ENCODE measurements around the gene WNT5B.
"Not testable (repeated sequence)": the region's sequence is repeated elsewhere in the genome, so short reads cannot be mapped to it uniquely, and the experiment has no call there.

WNT5B gene

DNA sequence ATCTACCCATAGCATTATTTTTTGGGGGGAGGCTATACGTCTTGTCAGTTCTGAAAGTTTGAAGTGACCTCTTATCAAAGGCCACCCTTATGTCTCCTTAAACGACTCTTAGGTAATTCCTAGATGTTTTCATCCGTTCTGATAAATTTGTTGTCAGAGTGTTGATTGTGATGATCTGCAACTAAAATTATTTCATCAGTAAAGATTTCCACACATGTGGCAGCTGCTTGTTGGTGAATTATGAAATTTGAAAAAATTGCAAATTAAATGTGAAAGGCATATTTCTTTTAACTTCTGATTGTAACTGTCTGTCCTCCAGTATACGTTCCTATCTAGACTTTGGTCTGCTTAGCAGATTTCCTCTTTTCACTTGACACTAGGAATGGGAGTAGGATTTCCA, 63.2 kb downstream of the WNT5B start:
- DNase-seq, result no peak

DNA sequence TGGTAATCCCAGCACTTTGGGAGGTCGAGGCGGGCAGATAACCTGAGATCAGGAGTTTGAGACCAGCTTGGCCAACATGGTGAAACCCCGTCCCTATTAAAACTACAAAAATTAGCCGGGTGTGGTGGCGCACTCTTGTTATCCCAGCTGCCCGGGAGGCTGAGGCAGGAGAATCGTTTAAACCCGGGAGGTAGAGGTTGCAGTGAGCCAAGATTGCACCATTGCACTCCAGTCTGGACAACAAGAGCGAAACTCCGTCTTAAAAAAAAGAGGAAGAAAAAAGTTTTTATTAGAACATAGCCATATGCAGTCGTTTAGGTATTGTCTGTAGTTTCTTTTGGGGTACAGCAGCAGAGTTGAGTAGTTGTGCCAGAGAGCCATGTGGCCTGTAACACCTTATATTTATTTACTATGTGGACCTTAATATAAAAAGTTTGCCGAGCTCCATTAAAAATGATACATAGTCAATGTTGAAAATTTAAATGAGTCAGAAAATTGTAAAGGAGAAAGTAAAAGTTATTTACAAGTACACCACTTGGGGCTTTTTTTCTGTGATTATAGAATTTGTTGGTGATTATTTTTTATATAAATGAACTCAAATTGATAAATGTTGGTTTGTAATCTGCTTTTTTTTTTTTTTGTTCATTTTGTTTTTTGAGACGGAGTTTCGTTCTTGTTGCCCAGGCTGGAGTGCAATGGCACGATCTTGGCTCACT, 64.0 kb downstream of the WNT5B start:
- no peak for DNase-seq

DNA sequence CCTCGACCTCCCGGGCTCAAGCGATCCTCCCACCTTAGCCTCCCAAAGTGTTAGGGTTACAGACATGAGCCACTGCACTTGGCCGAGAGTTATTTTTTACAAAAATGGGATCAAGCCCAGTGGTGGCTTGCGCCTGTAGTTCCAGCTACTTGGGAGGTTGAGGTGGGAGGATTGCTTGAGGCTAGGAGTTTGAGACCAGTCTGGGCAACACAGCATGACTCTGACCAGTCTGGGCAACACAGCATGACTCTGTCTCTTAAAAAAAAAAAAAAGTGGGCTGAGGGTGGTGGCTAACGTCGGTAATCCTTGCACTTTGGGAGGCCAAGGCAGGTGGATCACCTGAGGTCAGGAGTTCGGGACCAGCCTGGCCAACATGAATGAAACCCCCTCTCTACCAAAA, 66.1 kb downstream of the WNT5B start:
- DNase-seq, result not testable (repeated sequence)

DNA sequence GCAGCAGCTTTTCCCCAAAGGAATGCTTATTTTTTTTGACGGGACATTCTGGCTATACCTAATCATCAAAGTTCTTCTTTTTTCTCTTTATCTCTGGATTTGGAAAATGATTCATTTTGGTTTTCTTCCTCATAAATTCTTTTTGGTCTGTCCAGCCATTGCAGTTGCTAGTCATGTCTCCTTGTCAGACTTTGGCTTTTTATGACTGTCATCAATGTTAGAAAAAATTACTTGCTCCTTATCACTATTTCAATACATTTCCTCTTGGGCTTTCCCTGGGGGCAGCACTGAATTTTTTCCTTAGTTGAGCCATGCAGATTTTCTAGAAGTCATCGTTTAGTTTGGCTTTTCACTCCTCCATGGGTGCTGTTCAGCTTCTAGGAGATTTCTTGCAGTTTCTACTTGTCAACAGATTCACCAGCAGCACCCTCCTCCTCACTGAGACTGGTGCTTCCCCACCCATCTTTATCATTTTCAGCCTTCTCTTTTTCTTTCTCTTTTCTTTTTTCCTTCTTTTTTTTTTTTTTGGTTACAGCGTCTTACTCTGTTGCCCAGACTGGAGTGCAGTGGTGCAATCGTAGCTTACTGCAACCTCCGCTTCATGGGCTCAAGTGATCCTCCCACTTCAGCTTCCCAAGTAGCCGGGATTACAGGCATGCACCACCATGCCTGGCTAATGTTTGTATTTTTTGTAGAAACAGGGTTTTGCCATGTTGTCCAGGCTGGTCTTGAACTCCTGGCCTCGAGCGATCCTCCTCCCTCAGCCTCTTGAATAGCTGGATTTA, 67.0 kb downstream of the WNT5B start:
- DNase-seq, result no peak

DNA sequence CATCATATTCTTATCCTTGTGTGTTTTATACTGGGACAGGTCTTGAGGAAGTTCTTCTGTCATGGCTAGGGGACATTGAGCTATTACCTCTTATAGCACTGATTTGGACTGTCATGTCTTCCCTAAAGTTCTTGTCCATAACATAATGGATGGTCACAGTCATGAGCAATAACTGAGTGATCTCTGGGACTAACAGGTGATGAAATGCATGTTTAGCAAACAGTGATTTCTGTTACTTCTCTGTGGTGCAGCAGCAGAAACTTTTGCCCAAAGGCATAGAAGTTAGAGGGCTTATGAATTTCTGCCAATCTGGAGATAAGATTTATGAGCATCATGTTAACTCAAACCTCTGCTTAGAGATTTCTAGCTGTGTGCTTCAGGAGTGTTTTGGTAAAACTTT, 67.8 kb downstream of the WNT5B start:
- no peak for DNase-seq
